Activated CD8-positive, alpha-beta memory T cell treated with anti-CD3 and anti-CD28 coated beads for 36 hours (primary cell): ENCODE data around the gene TCTA. TPM values are rescaled to one million over a fixed set of nuclear protein-coding genes. Genes with fewer than 3 reads are reported as not detected.

Source experiments
- CTCF ChIA-PET: fragments of 350-600 bp; sonication (Branson Sonifier 250); formaldehyde crosslinking; loops from one replicate; lab custom pipeline; 2021; ENCODE audit warnings: antibody characterized with exemption; lab: Charles Lee
- POLR2A ChIA-PET: fragments of 350-600 bp; sonication (Branson Sonifier 250); formaldehyde crosslinking; loops from one replicate; lab custom pipeline; 2021; ENCODE audit warnings: antibody characterized with exemption; lab: Charles Lee
- total RNA-seq, 2 experiments: library from RNA; stranded (reverse); gene quantifications; one replicate each; pipeline ENCODE4 v1.2.3, GENCODE V29; 2021

The TCTA gene
- total RNA-seq, 2 experiments from 2014 or later, result 17.7 to 17.9 TPM

GRCh38 chr3:49428752-49429080 lies 16.5 kb downstream of the TCTA start:
- ChIA-PET CTCF (interaction anchor here (0.7 to 1.4 kb wide), 6 partner anchors 12 to 818 kb away, joined by 3 to 11 read pairs (median 4); partner anchors contain the start of gene USP4), POLR2A (interaction anchor here (0.6 to 1.7 kb wide), 5 partner anchors 11 to 88 kb away, joined by 3 to 12 read pairs (median 8); partner anchors contain the start of genes RHOA and TCTA)

- CTCF ChIA-PET, result no interaction called here
- POLR2A ChIA-PET, result interaction anchor here (0.7 kb wide), 1 partner anchor 327 kb away, joined by 3 read pairs; no protein-coding TSS in a partner anchor
Measured at GRCh38 chr3:49434731-49435130, 22.5 kb downstream of the TCTA start.

- CTCF ChIA-PET, result interaction anchor here (0.6 to 8.5 kb wide), 6 partner anchors 16 to 459 kb away, joined by 3 to 44 read pairs (median 4); partner anchors contain the start of genes NICN1 and USP4
- POLR2A ChIA-PET, result no interaction called here
Measured at GRCh38 chr3:49445391-49445790, 33.2 kb downstream of the TCTA start.

GRCh38 chr3:49453621-49454020 lies 41.4 kb downstream of the TCTA start:
- POLR2A ChIA-PET, result no interaction called here
- CTCF ChIA-PET, result no interaction called here

- ChIA-PET POLR2A (interaction anchor here (1.4 kb wide), 1 partner anchor 15 kb away, joined by 3 read pairs; no protein-coding TSS in a partner anchor), CTCF (no interaction called here)
Measured at GRCh38 chr3:49454458-49454857, 42.2 kb downstream of the TCTA start.

- POLR2A ChIA-PET, result interaction anchor here (1.4 kb wide), 1 partner anchor 15 kb away, joined by 3 read pairs; no protein-coding TSS in a partner anchor
Measured at GRCh38 chr3:49454898-49455681, 42.9 kb downstream of the TCTA start.

GRCh38 chr3:49456466-49456865 lies 44.2 kb downstream of the TCTA start:
- ChIA-PET POLR2A (interaction anchor here (0.6 kb wide), 1 partner anchor 22 kb away, joined by 11 read pairs; no protein-coding TSS in a partner anchor), CTCF (no interaction called here)

More at GRCh38 chr3:49454898-49455681, 42.9 kb downstream of the TCTA start:
- CTCF ChIA-PET, result no interaction called here

- ChIA-PET CTCF (interaction anchor here (0.6 to 1.0 kb wide), 3 partner anchors 10 to 151 kb away, joined by 3 to 5 read pairs (median 4); partner anchors contain the start of gene USP4), POLR2A (no interaction called here)
Measured at GRCh38 chr3:49460188-49460890, 48.1 kb downstream of the TCTA start.

GRCh38 chr3:49460956-49461355 lies 48.7 kb downstream of the TCTA start:
- CTCF ChIA-PET, result interaction anchor here (0.6 to 1.0 kb wide), 3 partner anchors 11 to 151 kb away, joined by 3 to 5 read pairs (median 4); partner anchors contain the start of gene USP4
- POLR2A ChIA-PET, result no interaction called here

- ChIA-PET CTCF (interaction anchor here (0.8 kb wide), 1 partner anchor 11 kb away, joined by 5 read pairs; no protein-coding TSS in a partner anchor), POLR2A (no interaction called here)
Measured at GRCh38 chr3:49461443-49462171, 49.4 kb downstream of the TCTA start.

GRCh38 chr3:49462222-49462621 lies 50.0 kb downstream of the TCTA start:
- POLR2A ChIA-PET, result interaction anchor here (0.7 kb wide), 1 partner anchor 196 kb away, joined by 3 read pairs; no protein-coding TSS in a partner anchor
- CTCF ChIA-PET, result no interaction called here

GRCh38 chr3:49465270-49466034 lies 53.2 kb downstream of the TCTA start:
- ChIA-PET CTCF (no interaction called here), POLR2A (no interaction called here)

Other genes starting within 250 kb of the TCTA start
- 10 to 100 TPM; 29.6 to 31.2 TPM for gene CCDC71, start 246.1 kb upstream of the TCTA start, total RNA-seq
- gene KLHDC8B, start 240.8 kb upstream of the TCTA start, total RNA-seq, result 1 to 10 TPM; 2.0 to 3.4 TPM
- gene C3orf62, start 135.2 kb upstream of the TCTA start, total RNA-seq, result 1 to 10 TPM; 6.9 TPM
- gene USP4, start 72.4 kb upstream of the TCTA start, total RNA-seq, result 10 to 100 TPM; 69.7 to 71.5 TPM
- gene GPX1, start 54.1 kb upstream of the TCTA start, total RNA-seq, result 100 to 1,000 TPM; 217 to 219 TPM
- 100 to 1,000 TPM; 466 to 470 TPM for gene RHOA, start 447 bp upstream of the TCTA start, total RNA-seq
- gene AMT, start 10.1 kb downstream of the TCTA start, total RNA-seq, result 1 to 10 TPM in 1 of 2 experiments, under 1 TPM in 1; 0.99 to 1.5 TPM
- 10 to 100 TPM; 10.9 to 11.0 TPM for gene NICN1, start 16.9 kb downstream of the TCTA start, total RNA-seq
- gene DAG1, start 57.8 kb downstream of the TCTA start, total RNA-seq, result 10 to 100 TPM; 17.8 to 20.9 TPM
- under 1 TPM; 0.25 to 0.30 TPM for gene BSN, start 142.1 kb downstream of the TCTA start, total RNA-seq